Keratinocyte (primary cell): ENCODE data around the gene KCNJ6. TPM values are rescaled to one million over a fixed set of nuclear protein-coding genes. Genes with fewer than 3 reads are reported as not detected.

Experiments used
- DNase-seq: peaks from one replicate; pipeline ENCODE4 v3.0.0-alpha.2; 2011; ENCODE audit warnings: low read depth, missing footprints, low spot score
- FAIRE-seq: peaks from 2 replicates; lab custom pipeline; 2011; peaks lifted over from hg19 to GRCh38; lab: Jason Lieb, UNC
- H2AFZ ChIP-seq: 2 replicates; pipeline ENCODE4 v1.6.0; 2012; ENCODE audit warnings: low read length, control low read depth, inconsistent platforms; ENCODE audit not compliant: control insufficient read depth
- H3K27ac ChIP-seq: 2 replicates; pipeline ENCODE4 v1.5.1; 2011; ENCODE audit warnings: low read length; ENCODE audit not compliant: control insufficient read depth, insufficient read depth
- H3K27me3 ChIP-seq: 3 replicates; pipeline ENCODE4 v1.6.0; 2011; ENCODE audit warnings: low read length; ENCODE audit not compliant: control insufficient read depth, insufficient read depth; ENCODE audit errors: extremely low read depth
- H3K36me3 ChIP-seq, 2 experiments: 2 replicates in 1 of 2; 3 replicates in 1 of 2; pipeline ENCODE4 v1.5.1; 2011; ENCODE audit warnings: low read length in 2 of 2, mild to moderate bottlenecking in 1 of 2; ENCODE audit not compliant: control insufficient read depth in 2 of 2, insufficient read depth in 2 of 2; ENCODE audit errors: extremely low read depth in 1 of 2
- H3K4me1 ChIP-seq: 3 replicates; pipeline ENCODE4 v1.5.1; 2011; ENCODE audit warnings: low read length; ENCODE audit not compliant: control insufficient read depth, insufficient read depth; ENCODE audit errors: extremely low read depth
- H3K4me2 ChIP-seq: 3 replicates; pipeline ENCODE4 v1.6.0; 2011; ENCODE audit warnings: low read depth, low read length; ENCODE audit not compliant: control insufficient read depth, insufficient read depth; ENCODE audit errors: extremely low read depth
- H3K4me3 ChIP-seq, 3 experiments: fragments of 200-600 bp in 1 of 3; sonication (generic) in 1 of 3; 2 replicates in 2 of 3; 3 replicates in 1 of 3; pipeline ENCODE4 v1.5.1; 2011 to 2016; ENCODE audit warnings: low read length in 3 of 3, mild to moderate bottlenecking in 3 of 3, control low read depth in 2 of 3, inconsistent platforms in 1 of 3, low read depth in 1 of 3, mixed read lengths in 1 of 3, mixed run types in 1 of 3, moderate library complexity in 1 of 3; ENCODE audit not compliant: control insufficient read depth in 2 of 3, insufficient read depth in 2 of 3; ENCODE audit errors: extremely low read depth in 1 of 3
- H3K79me2 ChIP-seq: 2 replicates; pipeline ENCODE4 v1.6.0; 2012; ENCODE audit warnings: low read length; ENCODE audit not compliant: control insufficient read depth, insufficient read depth
- H3K9ac ChIP-seq: 3 replicates; pipeline ENCODE4 v1.6.0; 2011; ENCODE audit warnings: low read length; ENCODE audit not compliant: control insufficient read depth, insufficient read depth; ENCODE audit errors: extremely low read depth
- H3K9me1 ChIP-seq: 3 replicates; pipeline ENCODE4 v1.6.0; 2011; ENCODE audit warnings: low read length; ENCODE audit not compliant: control insufficient read depth, insufficient read depth; ENCODE audit errors: extremely low read depth
- H3K9me3 ChIP-seq: 2 replicates; pipeline ENCODE4 v1.5.1; 2012; ENCODE audit warnings: low read depth, low read length; ENCODE audit not compliant: control insufficient read depth
- H4K20me1 ChIP-seq: 3 replicates; pipeline ENCODE4 v1.6.0; 2011; ENCODE audit warnings: low read length; ENCODE audit not compliant: control insufficient read depth, insufficient read depth; ENCODE audit errors: extremely low read depth
- CTCF ChIP-seq, 3 experiments: IDR thresholded peaks in 1 of 3; conservative IDR thresholded peaks in 1 of 3; optimal IDR thresholded peaks in 1 of 3; 2 replicates in 2 of 3; 3 replicates in 1 of 3; pipeline versions ENCODE3 to v1.5.1; 2011; ENCODE audit warnings: low read length in 3 of 3, mild to moderate bottlenecking in 3 of 3, moderate library complexity in 2 of 3, control low read depth in 1 of 3, inconsistent platforms in 1 of 3; ENCODE audit not compliant: insufficient read depth in 2 of 3; ENCODE audit errors: extremely low read depth in 1 of 3
- EZH2 ChIP-seq: IDR thresholded peaks from one replicate; pipeline ENCODE4 v1.6.1; 2012; ENCODE audit warnings: inconsistent platforms, mild to moderate bottlenecking, low read length, moderate library complexity
- dilution Hi-C: fragments of 300-500 bp; cut with MboI; formaldehyde crosslinking; loops from one replicate; pipeline ENCODE4 v1.7.0; 2020; ENCODE audit warnings: low sequenced_read_pairs; ENCODE audit not compliant: extremely low pct_ligation_motif_present
- polyA plus RNA-seq, 5 experiments: library from polyadenylated mRNA; depleted of rRNA in 3 of 5; stranded (reverse) in 3 of 5; stranded (forward) in 1 of 5; unstranded in 1 of 5; fragments of >200 nt; gene quantifications; 1 replicate in 1 of 5; 2 replicates in 3 of 5; 3 replicates in 1 of 5; pipeline versions ENCODE4 v1.2.1 to v1.2.3, GENCODE V29; 2011 to 2012; ENCODE audit warnings: missing spikeins in 2 of 5, low read depth in 1 of 5, low replicate concordance in 1 of 5

KCNJ6 gene
- polyA plus RNA-seq, 1 donor (not counting 4 experiments of a cell fraction or from before 2014, with no cell fraction given): not detected

- dilution Hi-C loops: no loop called here
- H3K4me1 ChIP-seq: no peaks in the 10 kb centered on the region
- no peaks in the 10 kb centered on the region for H3K79me2 ChIP-seq
- no peaks in the 10 kb centered on the region for H3K27me3 ChIP-seq
- no peak overlapping the region for H3K27ac ChIP-seq
- H3K9me3 ChIP-seq: no peaks in the 10 kb centered on the region
- no peak overlapping the region for H3K4me3 ChIP-seq
- TF ChIP-seq EZH2 (no peak), CTCF (optimal IDR thresholded peaks at IDR 0.05 in 1 of 3, IDR thresholded peaks at IDR 0.05 in 1 of 3, conservative IDR thresholded peaks at IDR 0.05 in 1 of 3; ENCODE audit: extremely low read depth in 1 of 3, insufficient read depth in 2 of 3, low read length in 3 of 3) (no peak)
- no peak overlapping the region for H3K9ac ChIP-seq
- no peaks in the 10 kb centered on the region for H3K36me3 ChIP-seq
- no peak for FAIRE-seq
- DNase-seq: no peak
- H4K20me1 ChIP-seq: no peaks in the 10 kb centered on the region
- no peak overlapping the region for H2AFZ ChIP-seq
- no peak overlapping the region for H3K4me2 ChIP-seq
- H3K9me1 ChIP-seq: no peaks in the 10 kb centered on the region
Observed at GRCh38 chr21:37855647-37856625, 60.3 kb downstream of the KCNJ6 start.

- no peaks in the 10 kb centered on the region for H3K27me3 ChIP-seq
- TF ChIP-seq CTCF (optimal IDR thresholded peaks at IDR 0.05 in 1 of 3, IDR thresholded peaks at IDR 0.05 in 1 of 3, conservative IDR thresholded peaks at IDR 0.05 in 1 of 3; ENCODE audit: extremely low read depth in 1 of 3, insufficient read depth in 2 of 3, low read length in 3 of 3) (no peak), EZH2 (no peak)
- H3K4me1 ChIP-seq: no peaks in the 10 kb centered on the region
- no peak overlapping the region for H3K4me3 ChIP-seq
- no peak overlapping the region for H3K27ac ChIP-seq
- no peak overlapping the region for H2AFZ ChIP-seq
- no peaks in the 10 kb centered on the region for H3K36me3 ChIP-seq
- DNase-seq (no peak), FAIRE-seq (no peak)
- H3K9ac ChIP-seq: no peak overlapping the region
- H4K20me1 ChIP-seq: no peaks in the 10 kb centered on the region
- no peak overlapping the region for H3K4me2 ChIP-seq
- H3K9me3 ChIP-seq: no peaks in the 10 kb centered on the region
- dilution Hi-C loops: no loop called here
- H3K79me2 ChIP-seq: no peaks in the 10 kb centered on the region
- no peaks in the 10 kb centered on the region for H3K9me1 ChIP-seq
Observed at GRCh38 chr21:37855271-37855646, 61.0 kb downstream of the KCNJ6 start.
